ENCODE results near the gene ROR2.
"Not testable (repeated sequence)": the region's sequence is repeated elsewhere in the genome, so short reads cannot be mapped to it uniquely, and the experiment has no call there.

The ROR2 gene

DNA sequence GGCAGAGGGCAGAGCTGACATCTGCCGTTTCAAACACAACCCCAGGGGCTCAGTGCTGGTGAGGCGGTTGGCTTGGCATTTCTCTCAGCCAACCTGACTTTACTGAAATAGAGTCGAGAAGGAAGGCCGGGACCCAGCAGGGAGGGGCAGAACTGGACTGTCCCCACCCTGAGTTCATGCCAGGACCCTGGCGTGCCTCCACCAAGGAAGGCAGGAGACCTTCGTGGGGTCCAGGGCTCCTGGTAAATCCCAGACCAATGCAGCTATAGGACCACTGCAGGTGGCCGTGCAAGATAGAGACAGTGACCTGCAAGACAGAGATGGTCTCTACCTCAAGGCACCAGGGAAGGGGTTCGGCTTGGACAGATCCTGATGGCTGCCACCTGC, 132.9 kb downstream of the ROR2 start:
- DNase-seq (ENCODE audit: low spot score): no peak

DNA sequence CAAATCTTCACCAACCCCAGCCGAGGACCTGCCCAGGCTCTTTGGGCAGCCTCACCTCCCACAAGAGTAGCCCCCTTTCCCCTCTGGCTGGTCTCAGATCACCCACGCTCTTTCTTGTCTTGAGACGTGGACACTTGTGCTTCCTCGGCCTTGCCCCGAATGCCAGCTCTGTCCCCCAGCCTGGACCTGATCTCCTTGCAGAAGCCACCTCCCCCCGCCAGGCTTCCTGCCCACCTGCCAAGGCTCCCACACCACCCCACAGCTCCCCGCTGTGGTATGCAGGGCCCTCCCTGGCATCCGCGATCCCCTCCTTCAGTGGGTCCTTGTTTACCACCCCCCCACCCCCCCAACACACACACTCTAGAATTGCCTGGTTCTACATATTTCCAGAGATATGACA, 133.7 kb downstream of the ROR2 start:
- DNase-seq (ENCODE audit: low spot score): no peak

DNA sequence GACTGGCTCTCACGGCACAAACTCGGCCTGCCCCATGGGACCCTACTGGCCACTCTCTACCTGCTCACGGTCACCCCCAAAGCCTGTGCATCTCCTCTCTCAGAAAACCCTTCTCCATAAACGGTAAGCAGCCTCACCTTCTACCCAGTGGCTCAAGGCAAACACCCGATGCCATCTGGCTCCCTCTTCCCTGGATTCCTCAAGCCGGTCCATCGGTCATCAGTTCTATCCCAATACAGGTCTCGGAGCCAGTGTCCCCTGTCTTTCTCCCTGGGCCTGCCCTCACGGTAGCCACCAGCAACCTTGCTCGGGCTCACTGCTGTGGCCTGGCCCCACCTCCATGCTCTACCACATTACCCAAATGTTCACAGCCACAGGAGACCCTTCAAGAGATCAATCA, 134.1 kb downstream of the ROR2 start:
- no peak for DNase-seq (ENCODE audit: low spot score)

DNA sequence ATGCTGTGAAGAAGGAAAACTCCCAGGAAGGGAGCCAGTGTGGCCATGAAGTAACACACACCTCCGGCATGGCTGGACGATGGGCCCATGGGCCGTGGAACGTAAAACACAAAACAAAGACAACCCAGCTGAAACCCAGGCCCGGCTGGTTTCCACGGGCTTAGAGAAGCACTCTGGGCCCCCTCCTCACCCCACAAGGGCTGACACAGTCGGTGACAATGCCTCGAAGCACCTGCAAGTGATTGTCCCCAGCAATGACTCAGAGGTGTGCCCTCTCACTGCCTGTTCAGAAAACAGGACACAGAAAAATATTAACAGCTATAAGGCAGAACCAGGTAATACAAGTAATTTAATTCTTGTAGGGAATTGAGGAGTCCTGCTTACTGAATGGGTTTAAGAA, 135.3 kb downstream of the ROR2 start:
- no peak for DNase-seq (ENCODE audit: low spot score)

DNA sequence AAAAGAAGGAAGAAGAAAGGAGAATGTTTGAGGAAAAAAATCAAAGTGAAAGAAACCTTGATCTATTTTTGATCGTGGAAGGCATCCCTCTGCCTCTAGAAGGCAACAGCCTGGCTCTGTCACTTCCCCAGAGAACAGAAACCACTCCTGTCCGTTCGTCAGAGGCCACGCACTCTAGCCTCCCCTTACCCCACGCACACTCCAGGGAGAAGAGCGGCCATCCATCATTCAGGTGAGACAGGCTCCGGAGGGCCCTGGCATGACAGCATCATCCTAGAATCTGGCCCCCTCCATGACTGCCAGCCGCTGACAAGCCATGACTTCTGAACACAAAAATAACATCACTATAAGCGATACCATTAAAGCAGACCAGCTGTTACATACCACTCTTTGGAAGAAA, 135.8 kb downstream of the ROR2 start:
- DNase-seq (ENCODE audit: low spot score): no peak

DNA sequence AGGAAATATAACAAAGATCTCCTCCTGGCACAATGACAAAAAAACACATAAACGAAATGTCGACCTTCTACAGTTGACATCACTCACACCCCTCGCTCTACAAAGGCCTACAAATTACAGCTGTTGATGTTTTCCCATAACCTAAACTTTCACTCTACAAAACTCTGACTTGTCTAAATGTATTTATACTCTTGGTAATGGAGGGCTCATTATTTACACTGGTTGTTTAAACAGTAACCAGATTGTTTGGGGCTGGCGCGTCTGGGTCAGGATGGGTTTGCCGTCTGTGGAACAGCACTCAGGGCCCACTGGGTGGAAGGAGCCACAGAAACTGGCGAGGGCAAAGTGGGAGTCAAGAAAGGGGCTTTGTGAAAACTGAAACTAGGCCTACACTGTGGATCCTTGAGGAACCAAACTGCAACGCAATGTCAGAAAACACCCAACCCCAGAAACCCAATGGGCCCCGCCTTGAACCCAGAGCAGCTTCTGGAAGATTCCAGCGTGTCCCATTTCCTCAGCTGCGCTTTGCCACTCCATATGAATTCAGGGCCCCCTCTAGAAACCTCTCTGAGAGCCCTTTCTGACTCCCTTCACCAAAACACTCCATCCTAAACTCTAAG, 136.7 kb downstream of the ROR2 start:
- DNase-seq (ENCODE audit: low spot score): no peak

DNA sequence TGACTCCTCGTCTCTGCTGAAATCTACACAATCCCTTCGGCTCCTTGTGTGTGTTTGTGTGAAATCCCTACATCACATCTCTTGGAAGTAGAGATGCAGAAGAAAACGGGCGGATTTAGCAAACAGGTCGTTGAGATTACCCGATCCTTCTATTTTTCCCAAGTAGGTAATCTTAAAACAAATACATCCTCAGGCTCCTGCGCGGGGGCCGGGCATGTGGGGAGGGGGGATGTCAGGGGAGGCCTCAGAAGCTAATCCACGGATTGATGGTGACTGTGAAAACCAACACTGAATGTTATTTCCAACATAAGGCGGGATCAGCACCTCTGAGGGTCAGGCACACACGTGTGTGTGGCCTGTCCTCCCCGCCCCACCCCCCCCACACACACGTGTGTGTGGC, 137.8 kb downstream of the ROR2 start:
- no peak for DNase-seq (ENCODE audit: low spot score)

DNA sequence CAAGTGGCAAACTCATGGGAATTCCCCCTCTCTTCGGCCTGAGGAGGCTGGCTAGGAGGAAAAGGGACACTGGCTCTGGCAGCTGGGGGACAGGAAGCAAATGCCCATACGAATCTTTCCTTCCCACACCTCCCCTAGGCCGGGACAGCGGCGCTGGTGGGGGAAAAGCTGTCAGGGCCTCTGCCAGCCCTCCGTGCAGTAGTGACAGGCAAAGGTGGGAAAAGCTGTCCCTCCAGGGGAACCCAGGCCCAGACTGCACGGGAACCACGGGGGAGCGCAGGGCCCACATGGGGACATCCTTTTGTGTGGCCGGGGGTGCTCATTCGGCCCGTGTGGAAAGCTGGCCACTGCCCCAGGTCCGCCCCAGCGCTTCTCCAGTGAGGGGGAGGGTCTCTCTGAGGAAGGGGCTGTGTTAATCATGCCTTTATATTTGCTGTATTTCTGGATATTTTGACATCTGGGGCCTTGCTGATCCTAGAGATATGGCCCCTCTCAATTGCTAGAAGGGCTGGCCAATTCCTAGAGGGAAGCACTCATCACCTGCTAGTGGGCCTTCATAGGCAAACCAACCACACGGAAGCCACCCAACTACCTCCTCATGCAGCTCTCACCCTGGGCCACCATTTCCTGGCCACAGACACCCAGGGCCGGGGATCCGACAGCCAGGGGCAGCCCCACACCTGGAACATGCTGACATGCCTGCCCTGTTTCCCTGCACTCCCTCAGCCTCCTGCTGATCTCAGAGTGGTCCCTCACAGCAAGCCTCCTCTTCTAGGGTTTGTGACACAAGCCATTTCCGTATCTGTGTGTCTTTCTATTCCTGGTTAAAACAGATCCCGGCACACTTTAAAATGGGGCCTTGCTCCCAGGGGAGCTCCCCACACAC, 138.8 kb downstream of the ROR2 start:
- DNase-seq (ENCODE audit: low spot score): no peak

DNA sequence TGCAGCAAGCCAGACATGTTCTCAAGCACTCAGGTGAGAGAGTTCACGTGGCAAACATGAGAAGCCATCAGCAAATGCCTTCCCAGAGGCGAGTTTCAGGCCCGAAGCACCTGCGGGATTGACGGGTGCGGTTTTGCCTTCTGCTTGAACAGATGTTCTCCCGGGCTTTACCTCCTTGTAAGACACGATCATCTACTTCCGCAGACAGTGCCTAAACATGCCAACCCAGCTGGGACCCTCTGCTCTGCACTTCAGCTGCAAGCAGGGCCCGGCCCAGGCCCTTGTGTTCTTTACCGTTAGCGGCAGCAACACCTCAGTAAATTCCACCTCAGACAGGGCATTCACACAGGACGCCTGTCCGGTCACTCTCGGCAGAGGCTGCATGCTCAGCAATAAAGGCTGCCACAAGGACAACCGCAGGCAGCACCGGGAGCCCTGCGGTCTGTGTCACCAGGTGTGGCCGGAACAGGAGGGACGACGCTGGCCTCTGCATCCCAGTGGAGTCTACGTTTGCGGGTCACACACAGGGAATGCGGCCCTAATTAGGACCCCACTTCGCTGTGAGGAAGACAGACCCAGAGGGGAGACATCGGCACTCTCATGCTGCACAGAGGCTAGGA, 139.6 kb downstream of the ROR2 start:
- DNase-seq (ENCODE audit: low spot score): no peak

DNA sequence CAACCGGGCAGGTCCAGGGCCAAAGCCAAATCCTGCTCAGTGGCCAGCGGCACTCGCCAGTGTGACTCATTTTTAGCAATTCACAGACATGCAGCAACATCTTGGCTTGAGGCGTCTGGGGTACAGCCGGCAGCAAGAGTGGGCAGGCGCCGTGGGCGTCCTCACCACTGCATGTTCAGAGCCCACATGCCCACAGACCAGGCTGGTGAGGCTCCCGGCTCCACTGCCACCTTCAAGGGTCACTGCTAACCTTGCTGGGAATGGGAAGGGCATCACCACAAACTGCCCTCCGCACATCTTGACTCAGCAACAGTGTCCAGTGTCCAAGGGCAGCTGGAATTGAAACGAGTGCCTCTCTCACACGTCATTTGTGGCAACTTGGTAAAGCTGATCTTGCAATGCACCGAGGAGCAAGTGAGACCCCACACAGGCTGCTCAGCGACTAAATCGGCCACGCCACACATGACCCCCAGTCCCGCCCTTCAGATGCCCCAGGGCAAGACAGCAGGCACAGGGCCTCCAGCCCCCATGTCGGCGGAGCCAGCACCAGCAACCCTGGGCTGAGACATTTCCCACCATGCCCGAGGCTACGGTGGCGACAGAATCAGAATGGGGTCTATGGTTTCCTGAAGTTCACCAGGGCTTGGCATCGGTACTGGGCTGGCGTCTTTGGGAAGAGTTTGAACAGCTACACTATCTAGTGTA, 140.3 kb downstream of the ROR2 start:
- no peak for DNase-seq (ENCODE audit: low spot score)

DNA sequence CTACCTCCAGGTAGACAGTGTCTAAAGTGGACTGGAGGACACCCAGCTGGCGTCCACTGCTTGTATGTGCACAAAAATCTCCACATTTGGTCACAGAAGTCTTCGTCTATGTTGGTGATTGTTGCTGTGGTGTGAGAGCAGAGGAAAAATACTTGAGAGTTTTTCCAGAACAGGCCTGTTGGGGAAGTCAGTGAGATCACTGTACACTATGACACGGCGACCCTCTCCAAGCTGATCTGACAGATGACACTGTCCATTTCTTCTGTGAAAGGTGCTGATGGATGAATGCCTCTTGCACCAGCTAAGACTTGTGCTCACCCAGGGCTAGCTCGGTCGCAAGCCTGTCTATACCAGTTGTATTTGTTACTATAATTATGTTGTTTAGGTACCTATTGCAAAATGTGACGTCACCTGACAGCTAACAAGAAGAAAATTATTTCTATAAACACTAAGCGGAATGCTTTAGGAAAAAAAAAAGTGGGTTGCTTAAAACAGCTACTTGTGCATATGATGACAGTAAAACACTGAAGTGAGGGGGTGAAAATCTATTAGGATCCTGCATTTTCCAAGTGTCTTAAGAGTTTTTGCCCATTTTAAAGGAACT, 142.3 kb downstream of the ROR2 start:
- DNase-seq (ENCODE audit: low spot score): no peak

DNA sequence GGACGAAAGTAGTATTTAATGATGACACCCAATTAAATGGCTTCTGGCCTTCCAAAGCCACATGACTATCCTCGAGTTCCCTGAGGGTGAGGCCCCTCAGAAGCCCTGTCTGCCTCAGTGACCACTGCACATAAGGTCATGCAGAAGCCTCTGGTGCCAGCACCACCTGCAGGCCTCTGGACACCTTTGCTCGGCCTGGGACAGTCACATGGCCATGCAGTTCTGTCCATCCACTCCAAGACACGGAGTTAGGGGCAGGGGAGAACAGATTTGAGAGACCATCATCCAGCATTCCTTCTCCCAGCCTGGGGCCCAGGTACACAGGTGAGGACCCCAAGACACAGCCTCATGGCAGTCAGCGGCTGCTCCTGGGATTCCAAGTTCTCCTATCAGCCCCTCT, 145.0 kb downstream of the ROR2 start:
- DNase-seq (ENCODE audit: low spot score): no peak

DNA sequence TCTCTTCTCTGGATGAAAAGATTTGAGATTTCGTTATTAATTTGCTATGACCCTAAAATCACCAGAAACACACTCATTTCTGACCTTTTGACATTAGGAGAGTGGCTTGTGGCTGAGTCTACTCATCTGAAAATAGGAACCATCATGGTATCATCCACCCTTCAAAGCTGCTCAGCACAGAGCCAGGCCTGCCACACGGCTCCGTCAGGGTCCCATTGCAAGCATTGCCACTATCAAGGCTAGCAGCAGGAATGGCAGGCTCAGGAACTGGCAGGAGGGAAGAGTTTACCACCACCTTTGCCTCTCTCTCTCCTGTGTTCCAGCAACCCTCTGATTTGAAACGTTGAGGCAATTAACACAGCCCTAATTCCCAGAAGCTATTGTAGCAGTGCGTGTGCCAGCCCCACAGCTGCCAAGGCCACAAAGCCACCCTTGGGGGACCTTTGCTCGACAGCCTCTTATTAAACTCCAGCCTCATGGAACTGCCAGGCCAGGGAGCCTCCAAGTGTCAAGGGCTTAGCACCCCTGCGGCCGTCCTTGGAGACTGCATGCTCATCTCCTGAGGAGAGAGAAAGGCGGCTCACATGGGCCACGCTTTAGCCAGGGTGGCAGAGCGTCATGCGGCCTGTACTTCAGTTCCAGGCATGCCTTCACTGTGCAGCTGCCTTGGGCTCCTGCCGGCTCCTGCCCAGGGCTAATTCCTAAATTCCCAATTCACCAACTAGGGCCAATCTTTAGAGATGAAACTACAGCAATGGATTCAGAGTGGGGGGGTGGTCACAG, 145.9 kb downstream of the ROR2 start:
- no peak for DNase-seq (ENCODE audit: low spot score)

DNA sequence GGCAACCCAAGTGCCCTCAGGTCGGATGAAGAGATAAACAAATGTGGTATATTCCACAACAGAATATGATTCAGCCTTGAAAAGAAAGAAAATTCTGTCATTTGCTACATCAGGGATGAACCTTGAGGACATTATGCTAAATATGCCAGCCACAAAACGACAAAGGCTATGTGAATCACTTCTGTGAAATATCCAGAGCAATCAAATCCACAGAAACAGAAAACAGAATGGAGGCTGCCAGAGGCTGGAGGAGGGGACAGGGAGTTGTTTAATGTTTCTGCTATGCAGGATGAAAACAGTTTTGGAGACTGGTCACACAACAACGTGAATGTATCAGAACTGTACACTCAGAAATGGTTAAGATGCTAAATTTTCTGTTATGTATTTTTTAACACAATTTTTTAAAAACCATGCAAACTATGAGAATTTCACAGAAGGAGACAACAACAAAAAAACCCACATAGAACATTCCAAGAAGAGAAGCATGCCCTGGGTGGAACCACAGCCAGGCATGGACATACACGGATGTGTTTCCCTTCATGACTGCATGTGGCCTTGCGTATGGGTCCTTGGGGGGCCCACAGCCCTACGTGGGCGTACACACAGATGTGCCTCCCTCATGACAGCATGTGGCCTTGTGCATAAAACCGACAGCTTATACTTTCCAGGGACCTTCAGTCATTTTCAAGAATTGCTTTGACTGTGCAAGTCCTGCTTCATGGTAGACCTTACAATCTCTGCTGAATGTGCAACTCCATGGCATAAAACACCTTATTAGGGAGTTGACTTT, 146.7 kb downstream of the ROR2 start:
- no peak for DNase-seq (ENCODE audit: low spot score)

DNA sequence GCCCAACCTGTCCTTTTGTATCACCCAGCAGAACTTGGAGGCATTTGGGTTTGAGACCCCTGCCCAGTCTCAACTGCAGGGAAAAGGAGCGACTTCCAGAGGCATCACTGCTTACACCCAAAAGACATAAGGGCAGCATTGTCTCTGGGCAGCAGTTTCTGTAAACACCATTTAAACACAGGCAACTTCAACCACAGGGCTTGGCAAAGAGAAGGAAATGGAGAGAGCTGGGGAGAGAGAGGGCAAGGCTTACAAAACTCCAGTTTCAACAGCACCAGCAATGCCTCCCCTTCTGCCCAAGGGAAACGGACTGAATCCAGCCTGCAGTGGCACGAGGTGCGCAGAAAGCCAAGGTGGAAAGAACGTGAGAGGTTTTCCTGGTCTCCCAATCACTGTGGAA, 147.6 kb downstream of the ROR2 start:
- DNase-seq (ENCODE audit: low spot score): no peak

DNA sequence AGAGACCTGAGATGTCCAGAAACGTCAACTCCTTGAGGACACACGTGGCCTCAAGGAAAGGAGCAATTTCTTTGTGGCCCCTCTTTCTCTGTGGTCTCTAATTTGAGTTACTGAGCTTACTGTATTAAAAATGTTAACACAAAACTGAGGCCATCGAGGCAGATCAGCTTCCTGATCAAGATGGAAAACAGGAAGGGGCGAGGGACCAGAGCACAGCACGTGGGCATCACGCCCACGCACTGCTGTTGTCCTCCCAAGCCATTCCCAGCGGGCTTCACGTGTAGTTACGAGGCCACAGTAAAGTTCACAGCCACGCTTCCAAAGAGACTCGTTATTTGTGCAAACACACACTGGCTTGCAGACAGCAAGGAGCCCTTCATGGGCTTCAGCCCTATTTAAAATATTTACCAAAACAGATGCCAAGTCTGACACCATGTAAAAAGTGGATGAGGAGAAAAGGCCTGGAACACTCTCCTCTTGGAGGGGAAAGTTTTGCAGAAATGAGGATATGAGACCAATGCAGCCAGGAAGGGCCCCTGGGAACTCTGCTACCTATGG, 149.5 kb downstream of the ROR2 start:
- no peak for DNase-seq (ENCODE audit: low spot score)

DNA sequence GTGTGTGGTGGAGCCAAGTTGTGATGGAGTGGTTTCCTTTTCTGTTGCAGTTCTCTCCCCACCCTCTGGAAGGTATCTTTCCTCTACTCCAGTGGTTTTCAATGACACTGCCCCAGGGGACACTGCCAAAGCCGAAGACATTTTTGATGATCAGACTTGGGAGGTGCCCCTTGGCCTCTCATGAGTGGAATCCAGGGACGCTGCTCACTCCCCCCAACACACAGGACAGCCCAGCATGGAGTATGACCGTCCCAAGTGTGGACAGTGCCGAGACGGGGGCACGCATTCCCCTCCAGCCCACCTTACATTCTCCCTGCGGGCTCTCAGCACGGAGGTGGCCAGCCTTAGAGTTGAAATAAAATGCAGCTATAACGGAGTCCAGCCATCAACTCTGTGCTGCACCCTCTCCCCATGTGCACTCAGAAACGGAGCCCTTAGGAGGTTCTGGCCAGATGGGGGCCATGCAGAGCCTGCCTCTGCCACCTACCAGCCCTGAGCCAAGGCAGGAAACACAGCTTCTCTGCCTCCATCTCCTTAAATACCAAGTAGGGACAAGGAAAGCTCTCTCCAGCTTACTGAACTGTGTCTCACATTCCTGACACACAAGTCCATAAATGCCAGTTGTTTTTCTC, 150.8 kb downstream of the ROR2 start:
- DNase-seq (ENCODE audit: low spot score): no peak

DNA sequence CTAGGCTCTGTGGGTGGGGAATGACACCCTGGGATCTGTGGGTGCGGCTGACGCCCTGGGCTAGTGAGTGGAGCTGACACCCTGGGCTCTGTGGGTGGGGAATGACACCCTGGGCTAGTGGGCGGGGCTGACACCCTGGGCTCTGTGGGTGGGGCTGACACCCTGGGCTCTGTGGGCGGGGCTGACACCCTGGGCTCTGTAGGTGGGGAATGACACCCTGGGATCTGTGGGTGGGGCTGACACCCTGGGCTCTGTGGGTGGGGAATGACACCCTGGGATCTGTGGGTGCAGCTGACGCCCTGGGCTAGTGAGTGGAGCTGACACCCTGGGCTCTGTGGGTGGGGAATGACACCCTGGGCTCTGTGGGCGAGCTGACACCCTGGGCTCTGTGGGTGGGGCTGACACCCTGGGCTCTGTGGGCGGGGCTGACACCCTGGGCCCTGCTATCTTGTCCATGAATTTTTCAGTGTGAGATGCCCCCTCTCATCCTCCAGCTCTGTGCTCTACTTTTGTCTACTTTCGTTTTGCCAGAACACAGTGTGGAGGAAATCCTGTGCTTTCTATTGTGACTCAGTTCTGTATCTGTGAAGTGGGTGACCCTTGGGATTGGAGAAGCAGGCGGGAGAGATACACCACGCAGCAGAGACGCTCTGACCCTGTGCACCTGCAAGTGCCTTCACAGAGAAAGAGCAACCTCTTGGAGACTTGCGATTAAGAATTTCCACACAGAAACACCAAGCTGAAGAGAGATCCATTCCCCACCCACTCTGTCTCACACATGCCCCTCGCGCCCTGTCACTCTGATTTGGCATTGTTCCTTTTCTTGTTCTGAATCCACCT, 151.5 kb downstream of the ROR2 start:
- not testable (repeated sequence) for DNase-seq (ENCODE audit: low spot score)

DNA sequence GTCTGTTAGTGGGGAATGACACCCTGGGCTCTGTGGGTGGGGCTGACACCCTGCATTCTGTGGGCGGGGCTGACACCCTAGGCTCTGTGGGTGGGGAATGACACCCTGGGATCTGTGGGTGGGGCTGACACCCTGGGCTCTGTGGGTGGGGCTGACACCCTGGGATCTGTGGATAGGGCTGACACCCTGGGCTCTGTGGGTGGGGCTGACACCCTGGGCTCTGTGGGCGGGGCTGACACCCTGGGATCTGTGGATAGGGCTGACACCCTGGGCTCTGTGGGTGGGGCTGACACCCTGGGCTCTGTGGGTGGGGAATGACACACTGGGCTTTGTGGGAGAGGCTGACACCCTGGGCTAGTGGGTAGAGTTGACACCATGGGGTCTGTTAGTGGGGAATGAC, 152.5 kb downstream of the ROR2 start:
- DNase-seq (ENCODE audit: low spot score): not testable (repeated sequence)

Data from LoVo (cell line).